Measurements from ENCODE around the gene DBNDD2.

The DBNDD2 gene, protein sequence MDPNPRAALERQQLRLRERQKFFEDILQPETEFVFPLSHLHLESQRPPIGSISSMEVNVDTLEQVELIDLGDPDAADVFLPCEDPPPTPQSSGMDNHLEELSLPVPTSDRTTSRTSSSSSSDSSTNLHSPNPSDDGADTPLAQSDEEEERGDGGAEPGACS

GRCh38 chr20:45407783-45408645 is at the start of gene DBNDD2:
Gene DBNDD2, plus strand, starts transcription at chr20:45408289. Its CDS starts 179 bp downstream, at chr20:45408468.
- DNase-seq: no peak

DNA sequence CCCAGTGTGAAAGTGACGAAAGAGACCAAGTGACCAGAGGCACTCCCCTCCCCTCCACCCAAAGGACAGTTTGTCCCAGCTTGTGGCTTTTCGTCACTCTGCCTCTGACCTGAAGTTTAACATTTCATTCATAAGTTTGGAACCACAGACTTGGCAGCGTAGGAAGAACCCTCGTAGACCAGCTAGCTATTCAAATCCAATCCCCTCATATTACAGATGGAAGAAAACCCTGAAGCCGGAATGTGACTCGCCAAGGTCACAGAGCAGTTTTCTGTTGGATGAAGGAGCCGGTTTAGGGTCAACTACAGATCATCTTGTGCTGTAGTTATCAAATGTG is 49.1 kb upstream of the DBNDD2 start:
- no peak for DNase-seq

DNA sequence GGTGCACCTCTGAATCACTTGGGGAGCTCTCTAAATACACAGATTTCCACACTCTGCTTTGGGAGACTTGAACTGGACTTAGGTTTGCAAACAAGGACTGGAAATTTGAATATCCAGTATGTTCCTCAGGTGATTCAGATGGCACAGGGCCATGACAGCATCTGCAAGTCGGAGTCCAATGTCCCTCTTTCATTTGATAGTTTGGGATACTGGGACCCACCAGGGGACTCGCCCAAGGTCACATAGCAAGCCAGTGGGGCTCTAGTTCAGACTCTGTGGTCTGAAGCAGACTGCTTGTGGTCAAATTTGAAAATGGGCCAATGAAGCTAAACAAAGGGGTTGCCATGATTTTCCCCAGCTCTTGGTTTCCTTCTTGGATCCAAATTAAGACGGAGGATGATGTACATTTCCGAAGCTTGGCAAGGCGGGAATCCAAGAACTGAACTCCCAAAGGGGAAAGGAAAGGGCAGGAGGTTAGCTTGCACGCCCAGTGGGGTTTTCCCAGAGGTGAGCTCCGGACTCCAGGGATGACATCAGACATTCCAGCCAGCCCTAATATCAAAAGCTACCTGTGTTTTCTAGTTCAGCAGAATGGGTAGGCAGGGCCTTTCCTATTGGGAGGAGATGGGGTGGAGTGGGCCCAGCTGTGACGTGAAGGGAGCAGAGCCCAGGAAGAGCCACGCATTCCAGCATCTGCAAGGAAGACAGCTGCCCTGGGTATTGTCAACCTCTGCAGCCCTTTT is 48.5 kb upstream of the DBNDD2 start:
- DNase-seq: no peak

DNA sequence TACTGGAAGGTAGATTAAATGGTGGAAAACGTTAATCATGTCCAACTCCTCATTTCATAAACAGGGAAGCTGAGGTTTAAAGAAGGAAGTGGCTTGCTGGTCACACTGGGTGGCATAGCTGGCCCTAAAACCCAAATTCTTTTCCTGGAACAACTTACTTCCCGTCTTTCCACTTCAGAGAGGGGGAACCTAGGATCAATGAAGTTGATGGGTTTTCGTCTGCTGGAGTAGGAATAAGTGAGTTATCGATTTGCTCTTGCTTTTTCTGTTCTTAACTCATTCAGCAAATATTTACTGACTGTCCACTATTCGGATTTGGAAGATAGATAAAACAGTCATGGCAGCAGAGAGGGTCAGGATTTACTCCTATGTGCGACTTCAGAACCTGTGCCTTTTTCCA is 46.3 kb upstream of the DBNDD2 start:
- DNase-seq: no peak

DNA sequence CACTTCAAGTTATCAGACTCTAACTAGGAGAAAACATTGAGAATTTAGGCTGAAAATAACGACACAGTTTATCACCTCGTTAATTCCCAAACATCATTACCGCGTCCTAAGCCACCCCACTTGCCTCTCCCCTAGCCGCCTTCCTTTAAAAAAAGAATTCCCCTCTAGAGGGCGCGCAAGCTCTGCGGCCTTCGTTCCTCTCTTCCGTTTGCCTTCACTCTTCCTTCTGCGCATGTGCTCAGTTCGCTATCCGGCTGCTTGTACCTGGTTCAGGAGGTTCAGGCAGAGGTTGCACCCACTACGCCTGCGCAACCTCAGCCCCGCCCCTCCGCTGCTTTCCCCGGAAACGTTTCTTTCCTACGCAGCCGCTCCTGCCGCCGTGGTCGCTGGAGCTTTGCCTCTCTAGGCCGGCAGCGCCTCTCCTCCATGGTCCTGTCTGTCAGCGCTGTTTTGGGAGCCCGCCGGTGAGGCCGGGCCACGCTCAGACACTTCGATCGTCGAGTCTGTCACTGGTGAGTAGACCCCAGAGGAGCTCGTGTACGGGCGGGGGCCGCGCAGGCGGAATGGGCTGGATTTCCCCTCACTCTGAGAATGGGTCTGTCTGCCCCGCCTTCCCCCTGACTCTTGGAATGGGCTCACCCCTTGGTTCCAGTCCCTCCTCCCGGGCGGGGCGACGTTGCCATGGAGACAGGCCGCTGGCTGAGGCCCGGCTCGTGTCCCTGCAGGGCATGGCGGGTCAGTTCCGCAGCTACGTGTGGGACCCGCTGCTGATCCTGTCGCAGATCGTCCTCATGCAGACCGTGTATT is 45.1 kb upstream of the DBNDD2 start, which contains the start of gene SYS1:
SYS1 (plus strand) TSS at position 353 of the 807 bp plus-strand sequence; CDS start at position 729, 376 bp downstream.
- DNase-seq: peak; percentile 98 to 100 (median 99)

DNA sequence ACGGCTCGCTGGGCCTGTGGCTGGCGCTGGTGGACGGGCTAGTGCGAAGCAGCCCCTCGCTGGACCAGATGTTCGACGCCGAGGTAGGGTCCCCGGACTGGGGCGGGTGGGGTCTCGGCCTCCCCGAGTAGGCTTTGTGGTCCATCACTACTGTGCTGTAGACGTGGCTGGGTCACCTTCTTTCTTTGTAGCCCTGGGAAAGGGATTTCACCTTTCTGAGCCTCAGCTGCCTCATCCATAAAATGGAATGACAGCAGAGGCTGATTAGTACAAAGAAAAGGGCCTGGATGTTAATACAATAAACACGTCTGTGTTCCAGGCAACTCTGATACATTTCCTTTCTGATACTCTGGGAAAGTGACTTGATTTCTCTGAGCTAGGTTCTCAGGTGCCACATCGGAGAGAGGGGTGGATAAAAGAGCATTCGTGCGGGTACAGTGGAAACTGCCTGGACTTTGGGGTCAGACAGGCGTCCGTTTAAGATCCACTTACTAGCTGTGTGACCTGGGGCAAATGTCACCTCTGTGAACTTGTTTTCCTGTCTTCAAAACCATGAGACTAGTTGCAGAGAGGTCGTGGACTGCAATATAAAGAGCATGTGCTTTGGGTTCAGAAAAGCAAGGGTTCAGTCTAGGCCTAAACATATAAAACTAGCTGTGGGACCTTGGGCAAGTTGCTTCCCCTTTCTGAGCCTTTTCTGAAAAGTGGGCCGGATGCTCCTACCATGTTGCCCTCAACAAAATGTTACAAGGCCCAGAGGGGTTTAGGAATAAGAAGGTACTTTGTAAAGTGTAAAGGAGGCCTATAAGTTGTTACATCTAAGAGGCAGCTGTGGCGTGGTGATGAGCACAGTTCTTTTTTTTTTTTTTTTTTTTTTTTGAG is 44.2 kb upstream of the DBNDD2 start:
- DNase-seq: no peak

- DNase-seq: no peak
These were observed 42.6 kb upstream of the DBNDD2 start for GRCh38 chr20:45365444-45365970.

GRCh38 chr20:45366192-45366591 is 41.9 kb upstream of the DBNDD2 start:
- no peak for DNase-seq

DNA sequence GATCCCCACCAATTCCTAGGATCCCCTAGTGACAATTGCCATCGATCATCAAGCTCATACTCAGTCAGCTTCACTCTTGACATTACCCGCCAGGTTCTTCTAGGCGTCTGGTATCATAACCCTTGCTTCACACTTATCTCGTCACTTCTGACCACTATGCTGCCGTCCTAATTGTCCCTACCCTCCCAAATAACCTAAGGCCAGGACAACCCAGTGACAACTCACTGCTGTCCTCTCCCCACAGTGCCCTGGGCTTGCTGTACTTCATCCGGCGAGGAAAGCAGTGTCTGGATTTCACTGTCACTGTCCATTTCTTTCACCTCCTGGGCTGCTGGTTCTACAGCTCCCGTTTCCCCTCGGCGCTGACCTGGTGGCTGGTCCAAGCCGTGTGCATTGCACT is 41.5 kb upstream of the DBNDD2 start:
- DNase-seq: no peak

GRCh38 chr20:45367126-45367525 is 41.0 kb upstream of the DBNDD2 start:
- no peak for DNase-seq

DNA sequence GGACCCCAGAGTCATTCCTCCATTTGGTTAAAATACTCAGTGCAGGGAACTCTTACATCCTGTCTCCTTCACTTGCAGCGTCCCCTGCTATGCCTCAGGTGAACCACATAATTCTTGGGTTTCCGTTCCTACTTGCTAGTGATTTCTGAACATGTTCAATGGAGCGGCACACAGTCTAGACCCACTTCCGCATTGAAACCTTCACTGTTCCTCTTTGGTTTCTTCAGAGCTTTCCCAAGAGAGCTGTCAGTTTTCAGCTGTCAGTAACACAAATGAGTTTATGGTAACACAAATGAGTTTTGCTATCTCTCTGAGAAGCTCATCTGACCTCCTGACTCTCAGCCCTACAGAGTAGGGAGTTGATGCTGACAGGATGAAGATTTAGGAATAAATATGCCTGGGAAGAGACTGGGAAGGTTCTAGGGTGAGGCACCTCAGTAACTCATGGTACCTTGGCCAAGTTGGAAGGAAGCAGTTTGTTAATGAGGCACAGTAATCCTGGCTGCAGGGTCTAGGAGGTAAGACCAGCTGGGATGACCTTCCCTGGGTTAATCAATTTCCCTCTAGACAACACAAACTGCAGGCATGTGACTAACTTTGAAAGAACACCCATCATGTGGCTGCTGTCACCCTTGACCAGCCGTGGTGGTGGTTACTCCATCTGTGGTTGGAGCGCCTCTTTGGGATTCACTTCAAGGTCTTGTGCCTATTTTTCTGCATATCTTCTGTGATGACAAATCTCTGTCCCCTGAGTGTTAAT is 39.7 kb upstream of the DBNDD2 start:
- no peak for DNase-seq

GRCh38 chr20:45370571-45371160 is 37.4 kb upstream of the DBNDD2 start:
- no peak for DNase-seq

DNA sequence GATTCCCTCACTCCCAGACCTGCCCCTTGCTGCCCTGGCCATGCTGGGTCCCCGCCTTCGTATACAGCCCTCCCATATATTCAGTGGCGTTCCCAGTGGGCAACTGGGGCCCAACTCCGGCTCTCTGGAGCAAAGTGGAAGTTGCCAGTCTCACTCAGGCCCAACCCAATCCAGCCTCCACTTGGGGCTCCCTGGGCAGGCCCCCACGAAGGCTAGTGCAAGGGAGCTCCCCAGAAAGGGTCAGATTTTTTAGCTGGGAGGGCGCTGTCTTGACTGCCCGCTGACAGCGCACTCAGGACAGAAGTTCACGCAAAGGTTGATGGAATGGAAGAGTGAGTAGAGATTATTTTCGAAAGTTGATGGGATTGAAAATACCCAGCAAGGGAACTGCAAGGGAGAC is 35.8 kb upstream of the DBNDD2 start:
- no peak for DNase-seq

DNA sequence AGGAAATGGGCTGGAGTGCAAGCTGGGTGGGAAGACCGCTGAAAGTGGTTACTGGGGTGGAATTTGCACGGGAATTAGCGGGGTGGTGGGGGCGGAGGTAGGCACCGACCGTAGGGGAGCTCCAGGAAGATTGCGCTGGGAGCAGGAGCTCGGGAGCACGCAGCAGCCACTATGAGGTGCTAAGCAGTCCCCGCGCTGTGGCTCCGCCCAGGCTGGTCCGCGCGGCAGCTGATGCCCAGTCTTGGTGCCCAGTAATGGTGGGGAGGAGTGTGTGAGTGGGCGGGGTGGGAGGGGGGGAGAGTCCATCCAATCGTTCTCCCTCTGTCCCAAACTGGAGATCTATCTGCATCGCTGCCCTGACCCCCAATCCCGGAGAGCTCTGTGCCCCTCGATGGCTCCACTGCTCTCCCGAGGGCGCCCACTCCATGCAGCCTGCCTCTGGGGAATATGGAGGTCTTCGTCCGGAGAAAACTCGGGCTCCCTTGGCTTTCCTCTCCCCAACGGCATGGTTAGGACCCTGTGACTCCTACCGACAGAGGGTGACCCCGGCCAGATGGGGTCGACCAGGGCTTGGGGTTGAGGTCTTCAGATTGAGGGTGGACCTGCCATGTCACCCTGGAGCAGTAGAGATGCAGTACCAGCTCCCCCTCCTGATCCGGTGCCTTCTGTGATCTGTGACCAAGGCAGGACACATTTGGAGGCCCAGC is 35.3 kb upstream of the DBNDD2 start:
- DNase-seq: no peak

DNA sequence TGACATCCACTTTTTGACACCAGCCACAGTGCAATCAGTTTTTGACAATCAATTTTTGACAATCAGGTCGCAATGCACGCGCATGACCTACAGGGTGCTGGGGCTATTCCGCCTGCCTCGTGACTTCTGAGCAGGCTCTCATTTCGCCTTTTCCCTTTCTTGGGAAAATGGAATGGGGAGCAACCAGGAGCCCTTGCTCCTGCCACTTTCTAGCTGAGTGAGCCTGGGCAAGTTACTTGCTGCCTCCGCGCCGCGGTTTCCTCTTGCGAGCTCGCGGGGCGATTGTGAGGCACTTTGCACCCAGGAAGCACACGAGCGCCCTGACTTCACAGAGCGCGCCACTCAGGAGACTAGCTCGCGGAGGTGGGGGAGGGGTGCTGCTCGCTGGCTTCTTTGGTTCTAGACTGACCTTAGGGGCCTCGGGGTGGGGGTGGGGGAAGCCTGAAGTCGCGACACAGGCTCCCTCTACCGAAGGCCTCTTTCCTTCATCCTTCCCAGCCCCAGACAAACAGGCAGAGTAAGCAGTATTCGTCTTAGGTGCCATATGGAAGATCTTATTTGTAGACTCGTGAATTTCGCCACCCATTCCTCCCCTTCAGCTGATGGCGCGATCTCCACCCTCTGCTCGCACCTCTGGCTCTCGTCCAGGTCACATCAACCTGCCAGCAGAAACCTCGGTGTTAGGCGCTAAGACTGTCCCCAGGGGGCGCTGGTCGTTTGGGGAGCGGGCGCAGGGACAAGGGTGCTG is 34.6 kb upstream of the DBNDD2 start:
- DNase-seq: peak; percentile 6 to 69 (median 17)

DNA sequence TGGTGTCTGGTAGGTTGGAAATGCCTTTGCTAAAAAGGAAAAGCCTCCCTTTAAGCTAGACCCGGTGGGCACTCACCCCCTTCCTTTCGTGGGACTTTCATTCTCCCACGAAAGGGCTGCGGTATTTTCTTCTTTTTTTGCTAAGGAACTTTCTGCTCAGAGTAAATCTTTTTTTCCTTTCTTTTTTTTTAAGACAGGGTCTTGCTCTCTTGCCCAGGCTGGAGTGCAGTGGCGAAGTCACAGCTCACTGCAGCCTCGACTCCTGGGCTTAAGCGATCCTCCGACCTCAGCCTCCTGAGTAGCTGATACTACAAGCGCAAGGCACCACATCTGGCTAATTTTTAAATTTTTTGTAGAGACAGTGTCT is 34.0 kb upstream of the DBNDD2 start:
- no peak for DNase-seq

- no peak for DNase-seq
These were observed 33.1 kb upstream of the DBNDD2 start for GRCh38 chr20:45374966-45375365.

- peak in 1 of 3 experiments; percentile 84 for DNase-seq
These were observed 30.8 kb upstream of the DBNDD2 start for GRCh38 chr20:45377269-45377668.

- DNase-seq: no peak
These were observed 29.9 kb upstream of the DBNDD2 start, which contains the start of gene TP53TG5 for GRCh38 chr20:45378191-45378590. Gene TP53TG5, minus strand, starts transcription at chr20:45378325. Its CDS starts 89 bp downstream, at chr20:45378236.

Data from NCI-H1417 (cell line).